OCI-LY1 (cell line): Measurements from ENCODE around the gene PDHX.

Experiments
- H2AFZ ChIP-seq: fragments of 200-600 bp; sonication (generic), shearing (Covaris generic); 2 replicates; pipeline ENCODE4 v1.6.0; 2014; ENCODE audit warnings: antibody characterized with exemption, mild to moderate bottlenecking, low read length
- H3F3A ChIP-seq: fragments of 200-600 bp; sonication (generic), shearing (Covaris generic); 2 replicates; pipeline ENCODE4 v1.6.0; 2014; ENCODE audit warnings: mild to moderate bottlenecking, antibody characterized with exemption, low read length, moderate library complexity; ENCODE audit not compliant: insufficient read depth
- H3K27ac ChIP-seq: fragments of 200-600 bp; sonication (generic); 2 replicates; pipeline ENCODE4 v1.5.1; 2014; ENCODE audit warnings: low read length, mixed run types, mild to moderate bottlenecking, low read depth; ENCODE audit not compliant: poor library complexity, severe bottlenecking
- H3K27me3 ChIP-seq: fragments of 200-600 bp; sonication (generic); 2 replicates; pipeline ENCODE4 v1.6.0; 2014; ENCODE audit warnings: antibody characterized with exemption, mild to moderate bottlenecking, low read length, moderate library complexity; ENCODE audit not compliant: insufficient read depth
- H3K36me3 ChIP-seq: fragments of 200-600 bp; sonication (generic); 2 replicates; pipeline ENCODE4 v1.6.1; 2014; ENCODE audit warnings: mild to moderate bottlenecking, antibody characterized with exemption, low read length, moderate library complexity, mixed read lengths; ENCODE audit not compliant: insufficient read depth
- H3K4me1 ChIP-seq: fragments of 200-600 bp; sonication (generic); 2 replicates; pipeline ENCODE4 v1.5.1; 2014; ENCODE audit warnings: mild to moderate bottlenecking, low read length, moderate library complexity; ENCODE audit not compliant: insufficient read depth, severe bottlenecking
- H3K4me2 ChIP-seq: fragments of 200-600 bp; sonication (generic), shearing (Covaris generic); 2 replicates; pipeline ENCODE4 v1.6.1; 2014; ENCODE audit warnings: low read length
- H3K4me3 ChIP-seq: fragments of 200-600 bp; sonication (generic); 2 replicates; pipeline ENCODE4 v1.5.1; 2014; ENCODE audit warnings: low read length, low read depth, mild to moderate bottlenecking, mixed read lengths; ENCODE audit not compliant: poor library complexity, severe bottlenecking
- H3K79me2 ChIP-seq: fragments of 200-600 bp; shearing (Covaris generic); 2 replicates; pipeline ENCODE4 v1.6.1; 2016; ENCODE audit warnings: mixed run types, low read length, mixed read lengths; ENCODE audit not compliant: insufficient read depth
- H3K9ac ChIP-seq: fragments of 200-600 bp; sonication (generic), shearing (Covaris generic); 2 replicates; pipeline ENCODE4 v1.6.1; 2014; ENCODE audit warnings: mild to moderate bottlenecking, low read length, mixed read lengths
- H3K9me2 ChIP-seq: fragments of 200-600 bp; sonication (generic), shearing (Covaris generic); 2 replicates; pipeline ENCODE4 v1.6.1; 2014; ENCODE audit warnings: low read depth, mild to moderate bottlenecking, low read length, mixed read lengths
- H3K9me3 ChIP-seq: fragments of 200-600 bp; shearing (Covaris generic); 2 replicates; pipeline ENCODE4 v1.6.1; 2014; ENCODE audit warnings: low read length, mixed read lengths
- H4K20me1 ChIP-seq: fragments of 200-600 bp; sonication (generic), shearing (Covaris generic); 2 replicates; pipeline ENCODE4 v1.6.0; 2016; ENCODE audit warnings: mild to moderate bottlenecking, low read length; ENCODE audit not compliant: insufficient read depth
- EZH2 ChIP-seq: fragments of 200-600 bp; sonication (generic), shearing (Covaris generic); IDR thresholded peaks from 2 replicates; pipeline ENCODE4 v1.8.0; 2017; ENCODE audit warnings: borderline replicate concordance, mixed run types, mild to moderate bottlenecking, antibody characterized with exemption, low read length, moderate library complexity, mixed read lengths
- TF ChIP-seq, protein P1 (sequence below): fragments of 200-600 bp; sonication (generic), shearing (Covaris generic); IDR thresholded peaks from 2 replicates; pipeline ENCODE4 v1.5.1; 2017; ENCODE audit warnings: mild to moderate bottlenecking, antibody characterized with exemption, low read length, moderate library complexity, mixed read lengths

The PDHX gene

DNA sequence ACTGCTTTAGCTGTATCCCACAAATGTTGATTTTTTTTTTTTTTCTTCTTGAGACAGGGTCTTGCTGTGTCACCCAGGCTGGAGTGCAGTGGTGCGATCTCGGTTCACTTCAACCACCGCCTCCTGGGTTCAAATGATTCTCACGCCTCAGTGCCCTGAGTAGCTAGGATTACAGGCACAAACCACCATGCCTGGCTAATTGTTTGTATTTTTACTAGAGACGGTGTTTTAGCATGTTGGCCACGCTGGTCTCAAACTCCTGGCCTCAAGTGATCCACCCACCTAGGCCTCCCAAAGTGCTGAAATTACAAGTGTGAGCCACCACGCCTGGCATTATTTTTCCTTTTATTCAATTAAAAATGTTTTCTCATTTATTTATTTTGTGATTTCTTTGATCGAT, 55.9 kb downstream of the PDHX start:
- Histone ChIP-seq H3K4me1 (no peaks in the 10 kb centered on the region), H3K79me2 (peaks cover 3% of the 10 kb centered on the region; the same call in 1 of the 2 replicates), H3K9me3 (no peaks in the 10 kb centered on the region), H2AFZ (no peak overlapping the region), H3F3A (no peaks in the 10 kb centered on the region), H3K27ac (no peak overlapping the region), H3K4me3 (no peak overlapping the region), H4K20me1 (no peaks in the 10 kb centered on the region), H3K9ac (no peak overlapping the region), H3K4me2 (no peak overlapping the region), H3K27me3 (no peaks in the 10 kb centered on the region), H3K36me3 (peaks cover 54% of the 10 kb centered on the region), H3K9me2 (no peaks in the 10 kb centered on the region)
- no peak for TF ChIP-seq EZH2
- TF ChIP-seq, protein P1, sequence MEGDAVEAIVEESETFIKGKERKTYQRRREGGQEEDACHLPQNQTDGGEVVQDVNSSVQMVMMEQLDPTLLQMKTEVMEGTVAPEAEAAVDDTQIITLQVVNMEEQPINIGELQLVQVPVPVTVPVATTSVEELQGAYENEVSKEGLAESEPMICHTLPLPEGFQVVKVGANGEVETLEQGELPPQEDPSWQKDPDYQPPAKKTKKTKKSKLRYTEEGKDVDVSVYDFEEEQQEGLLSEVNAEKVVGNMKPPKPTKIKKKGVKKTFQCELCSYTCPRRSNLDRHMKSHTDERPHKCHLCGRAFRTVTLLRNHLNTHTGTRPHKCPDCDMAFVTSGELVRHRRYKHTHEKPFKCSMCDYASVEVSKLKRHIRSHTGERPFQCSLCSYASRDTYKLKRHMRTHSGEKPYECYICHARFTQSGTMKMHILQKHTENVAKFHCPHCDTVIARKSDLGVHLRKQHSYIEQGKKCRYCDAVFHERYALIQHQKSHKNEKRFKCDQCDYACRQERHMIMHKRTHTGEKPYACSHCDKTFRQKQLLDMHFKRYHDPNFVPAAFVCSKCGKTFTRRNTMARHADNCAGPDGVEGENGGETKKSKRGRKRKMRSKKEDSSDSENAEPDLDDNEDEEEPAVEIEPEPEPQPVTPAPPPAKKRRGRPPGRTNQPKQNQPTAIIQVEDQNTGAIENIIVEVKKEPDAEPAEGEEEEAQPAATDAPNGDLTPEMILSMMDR: no peak

DNA sequence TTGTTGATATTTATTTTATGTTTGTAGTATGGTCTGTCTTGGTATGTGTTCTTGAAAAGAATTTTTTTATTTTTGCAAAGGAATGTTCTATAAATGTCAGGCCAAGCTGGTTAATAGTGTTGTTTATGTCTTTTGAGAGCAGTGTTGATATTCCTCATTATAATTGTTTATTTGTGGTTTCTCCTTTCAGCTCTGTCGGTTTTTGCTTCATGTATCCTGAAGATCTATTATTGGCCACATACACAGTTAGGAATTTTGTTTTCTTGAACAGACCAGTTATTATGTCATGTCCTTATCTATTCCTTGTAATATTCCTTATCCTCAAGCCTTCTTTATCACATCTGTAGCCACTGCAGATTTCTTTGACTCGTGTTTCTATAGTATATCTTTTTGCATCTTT, 56.5 kb downstream of the PDHX start:
- H3F3A ChIP-seq: no peaks in the 10 kb centered on the region

DNA sequence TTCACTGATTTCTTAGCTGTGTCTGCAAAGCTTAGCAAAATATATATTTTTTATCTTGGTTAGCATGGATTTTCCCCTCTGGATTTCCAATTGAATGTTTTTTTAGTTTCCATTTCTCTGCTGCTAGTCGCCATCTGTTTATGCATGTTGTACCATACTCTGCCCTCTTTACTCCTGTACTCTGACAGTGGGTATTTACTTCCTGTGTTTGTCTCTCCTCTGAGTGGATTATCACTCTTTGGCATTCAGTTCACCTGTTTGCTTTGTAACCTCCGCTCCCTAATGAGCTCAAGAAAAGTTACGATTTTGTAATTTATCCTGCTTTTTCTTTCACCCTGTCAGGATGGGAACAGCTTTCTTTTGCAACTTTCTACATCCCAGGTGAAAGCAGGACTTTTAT, 59.1 kb downstream of the PDHX start:
- H3K36me3 ChIP-seq: peaks cover 39% of the 10 kb centered on the region
- TF ChIP-seq, protein P1: no peak
- TF ChIP-seq EZH2: no peak
- no peaks in the 10 kb centered on the region for H3K4me1 ChIP-seq
- no peaks in the 10 kb centered on the region for H3K27me3 ChIP-seq
- no peak overlapping the region for H2AFZ ChIP-seq
- no peak overlapping the region for H3K9ac ChIP-seq
- no peak overlapping the region for H3K4me2 ChIP-seq
- H4K20me1 ChIP-seq: no peaks in the 10 kb centered on the region
- no peak overlapping the region for H3K4me3 ChIP-seq
- H3K9me3 ChIP-seq: no peaks in the 10 kb centered on the region
- H3K9me2 ChIP-seq: no peaks in the 10 kb centered on the region
- peaks cover 3% of the 10 kb centered on the region; the same call in 1 of the 2 replicates for H3K79me2 ChIP-seq
- H3K27ac ChIP-seq: no peak overlapping the region
- no peaks in the 10 kb centered on the region for H3F3A ChIP-seq

More for the DNA sequence above, 56.5 kb downstream of the PDHX start:
- H3K9me2 ChIP-seq: no peaks in the 10 kb centered on the region
- H3K27me3 ChIP-seq: no peaks in the 10 kb centered on the region
- no peak for TF ChIP-seq EZH2
- TF ChIP-seq, protein P1: no peak
- H3K27ac ChIP-seq: no peak overlapping the region
- no peaks in the 10 kb centered on the region for H3K4me1 ChIP-seq
- no peak overlapping the region for H2AFZ ChIP-seq
- H3K9me3 ChIP-seq: no peaks in the 10 kb centered on the region
- H3K79me2 ChIP-seq: peaks cover 3% of the 10 kb centered on the region; the same call in 1 of the 2 replicates
- H3K4me2 ChIP-seq: no peak overlapping the region
- peaks cover 53% of the 10 kb centered on the region for H3K36me3 ChIP-seq
- no peak overlapping the region for H3K9ac ChIP-seq
- H3K4me3 ChIP-seq: no peak overlapping the region
- no peaks in the 10 kb centered on the region for H4K20me1 ChIP-seq
